Cardiac septum (tissue), 1 donor: Measurements from ENCODE around the gene ARMH3. TPM values are rescaled to one million over a fixed set of nuclear protein-coding genes. Genes with fewer than 3 reads are reported as not detected.

Experiments used
- DNase-seq: peaks from one replicate; pipeline ENCODE4 v3.0.0-alpha.2; 2020; ENCODE audit warnings: low spot score
- intact Hi-C: fragments of 100-400 bp; cut with DNase I; formaldehyde crosslinking; loops from one replicate; pipeline ENCODE4 v1.14.0; 2022
- total RNA-seq: library from RNA; stranded (reverse); fragmentation: NEBNext Ultra II Directional; extraction: Animal tissue kit (Norgen Biotek cat#: 25700); gene quantifications from one replicate; pipeline ENCODE4 v1.2.1, GENCODE V29; 2021
- donor health status: DM: no; HTN: no; CAD: no.

The ARMH3 gene
- total RNA-seq, 1 donor from 2014 or later = 50.4 TPM

- DNase-seq = no peak
- intact Hi-C loops = no loop called here
Observed at GRCh38 chr10:101912561-101913179, 143.3 kb downstream of the ARMH3 start.

GRCh38 chr10:101906586-101907183 lies 149.3 kb downstream of the ARMH3 start:
- intact Hi-C loops = no loop called here

GRCh38 chr10:101905251-101905650 lies 150.7 kb downstream of the ARMH3 start:
- DNase-seq = no peak
- intact Hi-C loops = no loop called here

More at GRCh38 chr10:101906586-101907183, 149.3 kb downstream of the ARMH3 start:
- DNase-seq = no peak

GRCh38 chr10:101903827-101904550 lies 152.0 kb downstream of the ARMH3 start:
- no peak for DNase-seq
- intact Hi-C loops = no loop called here

GRCh38 chr10:101902820-101903145 lies 153.2 kb downstream of the ARMH3 start:
- no peak for DNase-seq
- intact Hi-C loops = no loop called here

GRCh38 chr10:101902032-101902819 lies 153.7 kb downstream of the ARMH3 start:
- intact Hi-C loops = no loop called here
- DNase-seq = no peak

- DNase-seq = no peak
- intact Hi-C loops = no loop called here
Observed at GRCh38 chr10:101901340-101901739, 154.6 kb downstream of the ARMH3 start.

- no peak for DNase-seq
- intact Hi-C loops = loop anchor here (5.0 kb wide), 1 partner anchor 35 kb away; no protein-coding TSS in a partner anchor
Observed at GRCh38 chr10:101897633-101898032, 158.3 kb downstream of the ARMH3 start.

- no peak for DNase-seq
- intact Hi-C loops = loop anchor here (5.0 kb wide), 1 partner anchor 36 kb away; no protein-coding TSS in a partner anchor
Observed at GRCh38 chr10:101896225-101896877, 159.6 kb downstream of the ARMH3 start.

GRCh38 chr10:101895781-101896180 lies 160.2 kb downstream of the ARMH3 start:
- DNase-seq = no peak
- intact Hi-C loops = loop anchor here (2.0 to 5.0 kb wide), 2 partner anchors 37 to 71 kb away; no protein-coding TSS in a partner anchor

- intact Hi-C loops = loop anchor here (2.0 to 5.0 kb wide), 2 partner anchors 38 to 72 kb away; no protein-coding TSS in a partner anchor
- no peak for DNase-seq
Observed at GRCh38 chr10:101894742-101895141, 161.2 kb downstream of the ARMH3 start.

GRCh38 chr10:101894266-101894665 lies 161.7 kb downstream of the ARMH3 start:
- no peak for DNase-seq
- intact Hi-C loops = loop anchor here (2.0 kb wide), 1 partner anchor 73 kb away; no protein-coding TSS in a partner anchor

GRCh38 chr10:101893510-101894120 lies 162.4 kb downstream of the ARMH3 start:
- no peak for DNase-seq
- intact Hi-C loops = loop anchor here (2.0 kb wide), 1 partner anchor 73 kb away; no protein-coding TSS in a partner anchor

GRCh38 chr10:101892782-101893391 lies 163.1 kb downstream of the ARMH3 start:
- intact Hi-C loops = no loop called here

GRCh38 chr10:101889256-101890210 lies 166.4 kb downstream of the ARMH3 start:
- DNase-seq = no peak
- intact Hi-C loops = loop anchor here (2.0 to 5.0 kb wide), 2 partner anchors 47 to 121 kb away; partner anchors contain the start of gene KCNIP2

More at GRCh38 chr10:101892782-101893391, 163.1 kb downstream of the ARMH3 start:
- no peak for DNase-seq

GRCh38 chr10:101888251-101888949 lies 167.6 kb downstream of the ARMH3 start:
- intact Hi-C loops = loop anchor here (2.0 to 5.0 kb wide), 2 partner anchors 46 to 122 kb away; partner anchors contain the start of gene KCNIP2
- DNase-seq = no peak
